K562 (cell line): Measurements from ENCODE around the gene SHISA5. TPM values are rescaled to one million over a fixed set of nuclear protein-coding genes. Genes with fewer than 3 reads are reported as not detected.

Source experiments
- ETS2 ChIP-seq: IDR thresholded peaks from 2 replicates; pipeline ENCODE4 v1.6.1; 2016; ENCODE audit warnings: borderline replicate concordance, missing genetic modification characterization, mild to moderate bottlenecking, moderate library complexity, missing compliant biosample characterization; ENCODE audit not compliant: poor library complexity, severe bottlenecking
- FUS ChIP-seq: fragments of 200-400 bp; formaldehyde crosslinking; optimal IDR thresholded peaks from 2 replicates; pipeline ENCODE3; 2017; ENCODE audit warnings: low read depth, low read length
- IRF9 ChIP-seq: fragments of 450-650 bp; IDR thresholded peaks from 2 replicates; pipeline ENCODE4 v1.6.1; 2016; ENCODE audit warnings: missing biosample characterization, missing genetic modification characterization
- MYC ChIP-seq, 2 experiments: fragments of 250-450 bp in 1 of 2; sonication (Bioruptor Pico) in 1 of 2; IDR thresholded peaks; 2 replicates each; pipeline versions ENCODE4 v1.5.1 to v1.6.1; 2012 to 2021; ENCODE audit warnings: low read depth in 2 of 2, borderline replicate concordance in 1 of 2, improper control_type of control experiment in 1 of 2, low read length in 1 of 2, mild to moderate bottlenecking in 1 of 2, moderate library complexity in 1 of 2
- SMC3 ChIP-seq: conservative IDR thresholded peaks from 2 replicates; pipeline ENCODE4 v1.6.1; 2011; ENCODE audit warnings: low read depth, low read length, improper control_type of control experiment; ENCODE audit not compliant: insufficient read depth
- U2AF2 ChIP-seq: fragments of 200-400 bp; formaldehyde crosslinking; optimal IDR thresholded peaks from 2 replicates; pipeline ENCODE3; 2017; ENCODE audit warnings: low read depth, mild to moderate bottlenecking, low read length
- ZNF695 ChIP-seq: fragments of 450-650 bp; formaldehyde crosslinking; IDR thresholded peaks from 2 replicates; pipeline ENCODE4 v1.4.0; 2020; ENCODE audit warnings: mild to moderate bottlenecking, moderate library complexity
- polyA plus RNA-seq, 8 experiments: library from polyadenylated mRNA; depleted of rRNA in 4 of 8; stranded (reverse) in 5 of 8; unstranded in 3 of 8; fragments of >200 nt; fragmentation: Nextera tagmentation in 2 of 8; fragmentation: Illumina TruSeq in 1 of 8; extraction: Ambion mirVana in 2 of 8; extraction: Trizol in 1 of 8; gene quantifications; 2 replicates each; pipeline versions ENCODE4 v1.2.1 to v1.2.3, GENCODE V29; 2011 to 2014; ENCODE audit warnings: inconsistent platforms in 1 of 8, missing spikeins in 1 of 8
- total RNA-seq, 7 experiments: library from RNA; depleted of rRNA in 6 of 7; stranded (reverse); fragments of >200 nt in 6 of 7; fragmentation: Illumina TruSeq in 2 of 7; extraction: Trizol in 2 of 7; gene quantifications; 2 replicates each; pipeline versions ENCODE4 v1.2.1 to v1.2.3, GENCODE V29; 2011 to 2021; ENCODE audit warnings: low replicate concordance in 1 of 7
- TF ChIP-seq, protein P1 (sequence below): sonication (generic); formaldehyde crosslinking; IDR thresholded peaks from 2 replicates; pipeline ENCODE4 v1.9.0; 2022; ENCODE audit warnings: mild to moderate bottlenecking, missing genetic modification reagents
- TF ChIP-seq, protein P2 (sequence below): sonication (generic); formaldehyde crosslinking; IDR thresholded peaks from 2 replicates; pipeline ENCODE4 v1.8.0; 2022; ENCODE audit warnings: missing genetic modification reagents, mild to moderate bottlenecking, borderline replicate concordance
- TF ChIP-seq, protein P3 (sequence below), 2 experiments: fragments of 450-650 bp; formaldehyde crosslinking in 1 of 2; IDR thresholded peaks; 2 replicates each; pipeline versions ENCODE4 v1.4.0 to v1.6.1; 2014 to 2020; ENCODE audit warnings: mild to moderate bottlenecking in 2 of 2, borderline replicate concordance in 1 of 2, low read depth in 1 of 2
- TF ChIP-seq, protein P4 (sequence below): fragments of 250-450 bp; sonication (Bioruptor Pico); IDR thresholded peaks from 2 replicates; pipeline ENCODE4 v1.9.0; 2021; ENCODE audit warnings: mild to moderate bottlenecking, inconsistent platforms

The SHISA5 gene
- total and polyA plus RNA-seq, 9 of the 15 experiments (the other 6 are each of a cell fraction or from before 2014, with no cell fraction given), result 8.4 to 85.8 (median 56.1) TPM

DNA sequence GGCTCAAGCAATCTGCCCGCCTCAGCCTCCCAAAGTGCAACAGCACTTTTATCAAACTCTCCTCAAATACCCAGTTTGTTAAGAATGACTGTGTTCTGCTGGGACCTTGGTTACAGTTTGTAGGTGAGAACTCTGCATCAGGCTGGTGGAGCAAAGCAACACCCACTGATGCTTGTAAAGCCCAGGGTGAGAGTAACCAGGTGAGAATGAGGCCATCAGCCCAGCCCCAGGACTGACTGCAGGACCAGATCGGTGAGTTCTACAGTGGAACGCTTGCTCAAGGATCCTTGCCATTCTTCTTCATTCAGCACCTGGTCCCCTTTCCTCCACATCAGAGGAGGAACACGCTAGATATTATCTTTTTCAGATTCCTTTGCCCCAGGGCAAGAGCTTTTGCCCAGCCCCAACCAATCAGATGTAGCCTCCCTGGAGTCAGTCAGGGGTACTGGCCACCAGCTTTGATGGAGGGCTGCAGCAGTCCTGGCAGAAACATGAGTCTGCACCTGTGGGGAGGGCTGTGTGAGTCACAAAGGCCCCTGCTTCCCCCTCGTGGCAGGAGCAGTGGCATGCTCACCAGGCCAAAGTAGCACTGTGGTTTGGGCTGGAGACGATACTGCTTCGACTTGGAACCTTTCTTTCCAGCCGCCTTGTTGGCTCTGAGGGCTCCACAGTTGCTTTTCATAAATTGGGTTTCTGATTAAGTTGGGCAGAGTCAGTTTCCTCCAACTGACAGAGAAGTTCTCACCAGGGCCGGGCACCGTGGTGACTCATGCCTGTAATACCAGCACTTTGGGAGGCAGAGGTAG, 3.5 kb upstream of the SHISA5 start (continued):
- TF ChIP-seq, protein P1, sequence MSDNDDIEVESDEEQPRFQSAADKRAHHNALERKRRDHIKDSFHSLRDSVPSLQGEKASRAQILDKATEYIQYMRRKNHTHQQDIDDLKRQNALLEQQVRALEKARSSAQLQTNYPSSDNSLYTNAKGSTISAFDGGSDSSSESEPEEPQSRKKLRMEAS (CRISPR knock-in tag), result peak; percentile 58
- TF ChIP-seq ETS2 (tag) (no peak), FUS (no peak), SMC3 (peak; percentile 66; the same call in 1 of the 2 replicates), ZNF695 (CRISPR knock-in tag) (no peak), MYC (IDR thresholded peaks at IDR 0.05; ENCODE audit: low read depth, low read length) (0 out of 2 replicates have a peak, but pooled peaks have one; percentile 21), MYC (CRISPR knock-in tag; IDR thresholded peaks at IDR 0.05; ENCODE audit: borderline replicate concordance, low read depth) (no peak), IRF9 (no peak), U2AF2 (no peak)
- TF ChIP-seq, protein P2, sequence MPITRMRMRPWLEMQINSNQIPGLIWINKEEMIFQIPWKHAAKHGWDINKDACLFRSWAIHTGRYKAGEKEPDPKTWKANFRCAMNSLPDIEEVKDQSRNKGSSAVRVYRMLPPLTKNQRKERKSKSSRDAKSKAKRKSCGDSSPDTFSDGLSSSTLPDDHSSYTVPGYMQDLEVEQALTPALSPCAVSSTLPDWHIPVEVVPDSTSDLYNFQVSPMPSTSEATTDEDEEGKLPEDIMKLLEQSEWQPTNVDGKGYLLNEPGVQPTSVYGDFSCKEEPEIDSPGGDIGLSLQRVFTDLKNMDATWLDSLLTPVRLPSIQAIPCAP, result no peak
- TF ChIP-seq, protein P3, sequence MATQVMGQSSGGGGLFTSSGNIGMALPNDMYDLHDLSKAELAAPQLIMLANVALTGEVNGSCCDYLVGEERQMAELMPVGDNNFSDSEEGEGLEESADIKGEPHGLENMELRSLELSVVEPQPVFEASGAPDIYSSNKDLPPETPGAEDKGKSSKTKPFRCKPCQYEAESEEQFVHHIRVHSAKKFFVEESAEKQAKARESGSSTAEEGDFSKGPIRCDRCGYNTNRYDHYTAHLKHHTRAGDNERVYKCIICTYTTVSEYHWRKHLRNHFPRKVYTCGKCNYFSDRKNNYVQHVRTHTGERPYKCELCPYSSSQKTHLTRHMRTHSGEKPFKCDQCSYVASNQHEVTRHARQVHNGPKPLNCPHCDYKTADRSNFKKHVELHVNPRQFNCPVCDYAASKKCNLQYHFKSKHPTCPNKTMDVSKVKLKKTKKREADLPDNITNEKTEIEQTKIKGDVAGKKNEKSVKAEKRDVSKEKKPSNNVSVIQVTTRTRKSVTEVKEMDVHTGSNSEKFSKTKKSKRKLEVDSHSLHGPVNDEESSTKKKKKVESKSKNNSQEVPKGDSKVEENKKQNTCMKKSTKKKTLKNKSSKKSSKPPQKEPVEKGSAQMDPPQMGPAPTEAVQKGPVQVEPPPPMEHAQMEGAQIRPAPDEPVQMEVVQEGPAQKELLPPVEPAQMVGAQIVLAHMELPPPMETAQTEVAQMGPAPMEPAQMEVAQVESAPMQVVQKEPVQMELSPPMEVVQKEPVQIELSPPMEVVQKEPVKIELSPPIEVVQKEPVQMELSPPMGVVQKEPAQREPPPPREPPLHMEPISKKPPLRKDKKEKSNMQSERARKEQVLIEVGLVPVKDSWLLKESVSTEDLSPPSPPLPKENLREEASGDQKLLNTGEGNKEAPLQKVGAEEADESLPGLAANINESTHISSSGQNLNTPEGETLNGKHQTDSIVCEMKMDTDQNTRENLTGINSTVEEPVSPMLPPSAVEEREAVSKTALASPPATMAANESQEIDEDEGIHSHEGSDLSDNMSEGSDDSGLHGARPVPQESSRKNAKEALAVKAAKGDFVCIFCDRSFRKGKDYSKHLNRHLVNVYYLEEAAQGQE (IDR thresholded peaks at IDR 0.05; ENCODE audit: borderline replicate concordance), result peak; percentile 61; the same call in 1 of the 2 replicates
- TF ChIP-seq, protein P3 (CRISPR knock-in tag; IDR thresholded peaks at IDR 0.05; ENCODE audit: low read depth), result no peak
- TF ChIP-seq, protein P4, sequence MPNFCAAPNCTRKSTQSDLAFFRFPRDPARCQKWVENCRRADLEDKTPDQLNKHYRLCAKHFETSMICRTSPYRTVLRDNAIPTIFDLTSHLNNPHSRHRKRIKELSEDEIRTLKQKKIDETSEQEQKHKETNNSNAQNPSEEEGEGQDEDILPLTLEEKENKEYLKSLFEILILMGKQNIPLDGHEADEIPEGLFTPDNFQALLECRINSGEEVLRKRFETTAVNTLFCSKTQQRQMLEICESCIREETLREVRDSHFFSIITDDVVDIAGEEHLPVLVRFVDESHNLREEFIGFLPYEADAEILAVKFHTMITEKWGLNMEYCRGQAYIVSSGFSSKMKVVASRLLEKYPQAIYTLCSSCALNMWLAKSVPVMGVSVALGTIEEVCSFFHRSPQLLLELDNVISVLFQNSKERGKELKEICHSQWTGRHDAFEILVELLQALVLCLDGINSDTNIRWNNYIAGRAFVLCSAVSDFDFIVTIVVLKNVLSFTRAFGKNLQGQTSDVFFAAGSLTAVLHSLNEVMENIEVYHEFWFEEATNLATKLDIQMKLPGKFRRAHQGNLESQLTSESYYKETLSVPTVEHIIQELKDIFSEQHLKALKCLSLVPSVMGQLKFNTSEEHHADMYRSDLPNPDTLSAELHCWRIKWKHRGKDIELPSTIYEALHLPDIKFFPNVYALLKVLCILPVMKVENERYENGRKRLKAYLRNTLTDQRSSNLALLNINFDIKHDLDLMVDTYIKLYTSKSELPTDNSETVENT (CRISPR knock-in tag), result no peak
